K562 (cell line): Measurements from ENCODE around the gene TMEM60. TPM values are rescaled to one million over a fixed set of nuclear protein-coding genes. Genes with fewer than 3 reads are reported as not detected.

Experiments
- ATAC-seq: fragments of 200-7000 bp; cut with Tn5 transposase; 3 replicates; pipeline ENCODE4 v1.9.1; 2020; ENCODE audit warnings: moderate library complexity
- BruUV-seq: library from RNA; stranded (reverse); fragments of 400-500 nt; replicated peaks from 2 replicates; lab custom pipeline; 2021; lab: Mats Ljungman, UMichigan
- CTCF ChIA-PET: fragments of 300-600 bp; formaldehyde crosslinking; extraction: SDS; loops from one replicate; lab custom pipeline; 2021; ENCODE audit warnings: low intra/inter-chr PET ratio; lab: Yijun Ruan, JAX
- POLR2A ChIA-PET: fragments of 300-600, 350-650 bp; sonication (Branson Sonifier 250); formaldehyde crosslinking; extraction: SDS; loops from one replicate; lab custom pipeline; 2021; ENCODE audit warnings: antibody characterized with exemption, inconsistent platforms; lab: Yijun Ruan, JAX
- DNase-seq, 4 experiments: peaks; one replicate each; pipeline versions ENCODE4 v3.0.0 to v3.0.0-alpha.2; 2011 to 2018; ENCODE audit warnings: low spot score in 3 of 4, mixed read lengths in 3 of 4; ENCODE audit errors: extremely low read depth in 1 of 4
- FAIRE-seq: peaks from 2 replicates; lab custom pipeline; 2011; peaks lifted over from hg19 to GRCh38; lab: Jason Lieb, UNC
- H2AFZ ChIP-seq: 2 replicates; pipeline ENCODE4 v1.6.0; 2011; ENCODE audit warnings: low read depth, low read length, control low read depth, inconsistent platforms
- H3K27ac ChIP-seq: fragments of 200-600 bp; 3 replicates; pipeline ENCODE4 v1.8.0; 2011; ENCODE audit warnings: low read depth, mild to moderate bottlenecking, control low read depth, inconsistent platforms, low read length, moderate library complexity, mixed read lengths; ENCODE audit errors: extremely low read depth
- H3K27me3 ChIP-seq, 2 experiments: fragments of 300-600 bp in 1 of 2; 2 replicates in 1 of 2; 3 replicates in 1 of 2; pipeline versions ENCODE4 v1.6.0 to v1.8.0; 2011; ENCODE audit warnings: inconsistent platforms in 2 of 2, low read length in 2 of 2, mild to moderate bottlenecking in 1 of 2, mixed read lengths in 1 of 2, moderate library complexity in 1 of 2; ENCODE audit not compliant: control insufficient read depth in 2 of 2, insufficient read depth in 2 of 2
- H3K36me3 ChIP-seq: fragments of 300-600 bp; 3 replicates; pipeline ENCODE4 v1.8.0; 2011; ENCODE audit warnings: mild to moderate bottlenecking, low read length, inconsistent platforms; ENCODE audit not compliant: control insufficient read depth, insufficient read depth
- H3K4me1 ChIP-seq, 2 experiments: fragments of 200-600 bp in 1 of 2; replicated peaks in 1 of 2; 2 replicates in 1 of 2; 3 replicates in 1 of 2; pipeline versions ENCODE4 v1.5.1 to v1.8.0; 2011; ENCODE audit warnings: inconsistent platforms in 2 of 2, low read length in 2 of 2, mild to moderate bottlenecking in 1 of 2, mixed read lengths in 1 of 2, moderate library complexity in 1 of 2; ENCODE audit not compliant: control insufficient read depth in 2 of 2, insufficient read depth in 2 of 2
- H3K4me2 ChIP-seq: 2 replicates; pipeline ENCODE4 v1.6.1; 2011; ENCODE audit warnings: low read length, control low read depth, inconsistent platforms, mixed read lengths; ENCODE audit not compliant: insufficient read depth
- H3K4me3 ChIP-seq: fragments of 200-600 bp; sonication (generic), shearing (Covaris generic); 2 replicates; pipeline ENCODE4 v1.5.1; 2016; ENCODE audit warnings: control low read depth, inconsistent platforms
- H3K79me2 ChIP-seq: fragments of 200-600 bp; 3 replicates; pipeline ENCODE4 v1.8.0; 2011; ENCODE audit warnings: low read length, inconsistent platforms; ENCODE audit not compliant: control insufficient read depth, insufficient read depth
- H3K9ac ChIP-seq, 2 experiments: 2 replicates each; pipeline versions ENCODE4 v1.6.0 to v1.6.1; 2011; ENCODE audit warnings: low read depth in 2 of 2, low read length in 2 of 2, control low read depth in 1 of 2, inconsistent platforms in 1 of 2, mild to moderate bottlenecking in 1 of 2, mixed read lengths in 1 of 2; ENCODE audit not compliant: insufficient read depth in 1 of 2
- H3K9me1 ChIP-seq: one replicate; pipeline ENCODE4 v1.6.0; 2011; ENCODE audit warnings: inconsistent platforms, mild to moderate bottlenecking, low read length, moderate library complexity; ENCODE audit not compliant: control insufficient read depth, insufficient read depth
- H3K9me3 ChIP-seq: replicated peaks from 2 replicates; pipeline ENCODE4 v1.5.1; 2011; ENCODE audit warnings: low read depth, low read length, inconsistent platforms; ENCODE audit not compliant: control insufficient read depth, insufficient read depth
- H4K20me1 ChIP-seq: replicated peaks from 2 replicates; pipeline ENCODE4 v1.6.1; 2011; ENCODE audit warnings: low read length, inconsistent platforms, mixed read lengths; ENCODE audit not compliant: control insufficient read depth, insufficient read depth
- CREM ChIP-seq: IDR thresholded peaks from 2 replicates; pipeline ENCODE4 v1.6.1; 2014; ENCODE audit warnings: antibody characterized with exemption, low read depth
- EP300 ChIP-seq: IDR thresholded peaks from 2 replicates; pipeline ENCODE4 v1.6.1; 2012; ENCODE audit warnings: low read length, improper control_type of control experiment
- MIER1 ChIP-seq: fragments of 450-650 bp; IDR thresholded peaks from 2 replicates; pipeline ENCODE4 v1.6.1; 2016; ENCODE audit warnings: antibody characterized with exemption, mild to moderate bottlenecking, low read depth
- PML ChIP-seq: IDR thresholded peaks from 2 replicates; pipeline ENCODE4 v1.6.1; 2012; ENCODE audit warnings: low read length, inconsistent platforms
- SPI1 ChIP-seq: IDR thresholded peaks from 2 replicates; pipeline ENCODE4 v1.6.1; 2011; ENCODE audit warnings: low read depth, low read length, control low read depth, borderline replicate concordance
- ZBTB26 ChIP-seq: fragments of 450-650 bp; formaldehyde crosslinking; IDR thresholded peaks from 2 replicates; pipeline ENCODE4 v1.4.0; 2022; ENCODE audit warnings: missing genetic modification characterization
- ZNF212 ChIP-seq: fragments of 450-650 bp; formaldehyde crosslinking; IDR thresholded peaks from 2 replicates; pipeline ENCODE4 v1.4.0; 2020; ENCODE audit warnings: mild to moderate bottlenecking
- ZNF75A ChIP-seq: fragments of 450-650 bp; formaldehyde crosslinking; IDR thresholded peaks from 2 replicates; pipeline ENCODE4 v1.4.0; 2020; ENCODE audit warnings: mild to moderate bottlenecking
- WGBS: fragments of 100-300 bp; shearing (Covaris generic); methylation state at CpG from one replicate; pipeline ENCODE4 v1.1.6; 2016; ENCODE audit warnings: low coverage, mixed read lengths; ENCODE audit not compliant: insufficient coverage; ENCODE audit errors: missing lambda C conversion rate; 5-methylcytosine and 5-hydroxymethylcytosine counted together
- in situ Hi-C: fragments of 300-500 bp; cut with MboI; formaldehyde crosslinking; loops from 4 replicates; pipeline ENCODE4 v1.15.0; 2018; ENCODE audit warnings: inconsistent platforms, mixed read lengths
- intact Hi-C: fragments of 100-400 bp; cut with micrococcal nuclease; formaldehyde crosslinking; loops from 2 replicates; pipeline ENCODE4 v1.14.2; 2022
- polyA plus RNA-seq, 8 experiments: library from polyadenylated mRNA; depleted of rRNA in 4 of 8; stranded (reverse) in 5 of 8; unstranded in 3 of 8; fragments of >200 nt; fragmentation: Nextera tagmentation in 2 of 8; fragmentation: Illumina TruSeq in 1 of 8; extraction: Ambion mirVana in 2 of 8; extraction: Trizol in 1 of 8; gene quantifications; 2 replicates each; pipeline versions ENCODE4 v1.2.1 to v1.2.3, GENCODE V29; 2011 to 2014; ENCODE audit warnings: inconsistent platforms in 1 of 8, missing spikeins in 1 of 8
- total RNA-seq, 7 experiments: library from RNA; depleted of rRNA in 6 of 7; stranded (reverse); fragments of >200 nt in 6 of 7; fragmentation: Illumina TruSeq in 2 of 7; extraction: Trizol in 2 of 7; gene quantifications; 2 replicates each; pipeline versions ENCODE4 v1.2.1 to v1.2.3, GENCODE V29; 2011 to 2021; ENCODE audit warnings: low replicate concordance in 1 of 7

The TMEM60 gene
- total and polyA plus RNA-seq, 9 of the 15 experiments (the other 6 are each of a cell fraction or from before 2014, with no cell fraction given) = 12.5 to 140 (median 38.4) TPM

DNA sequence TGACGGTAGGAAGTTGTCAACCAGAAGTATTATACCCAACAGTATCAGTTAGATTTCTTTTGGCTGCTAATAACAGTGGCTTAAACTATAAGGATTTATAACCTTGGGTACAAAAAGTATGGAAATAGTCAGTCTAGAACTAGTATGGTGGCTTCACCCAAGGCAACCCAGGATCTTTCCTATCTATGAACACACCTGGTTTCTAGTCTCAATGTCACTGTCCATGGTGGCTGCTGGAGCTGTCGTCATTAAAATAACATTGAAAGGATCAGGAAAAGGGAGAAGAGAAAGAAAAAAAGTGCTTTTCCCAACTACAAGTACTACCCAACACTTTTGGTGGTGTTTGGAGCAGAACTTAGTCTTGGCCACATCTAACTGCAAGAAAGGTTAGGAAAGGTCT is 28.1 kb upstream of the TMEM60 start (continued):
- no peak for TF ChIP-seq ZNF75A
- TF ChIP-seq MIER1 = peak; percentile 90
- TF ChIP-seq EP300 = peak; percentile 36; the same call in 1 of the 2 replicates
- peak; percentile 23; the same call in 1 of the 2 replicates for TF ChIP-seq CREM

DNA sequence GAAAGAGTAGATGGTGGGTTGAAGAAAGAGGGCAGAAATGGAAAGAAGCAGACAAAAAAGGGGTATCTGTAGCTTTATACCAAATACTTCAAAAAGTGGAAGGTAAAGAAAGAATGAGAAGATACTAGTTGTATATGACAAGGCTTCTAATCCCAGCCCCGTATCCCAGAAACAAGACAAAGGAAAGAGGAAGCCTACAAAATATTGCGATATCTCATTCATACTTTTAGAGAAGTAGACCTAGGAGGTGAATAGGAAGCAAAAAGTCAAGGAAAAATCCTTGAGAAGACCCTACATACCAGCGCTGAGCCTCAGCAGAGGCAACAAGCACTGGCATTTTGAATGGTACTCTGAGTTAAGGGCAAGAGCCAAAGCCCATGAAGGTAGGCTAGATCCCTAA is 26.9 kb upstream of the TMEM60 start:
- Histone ChIP-seq H3K4me2 (no peak overlapping the region), H3K9me3 (peaks cover 12% of the 10 kb centered on the region), H3K4me1 (peaks cover 15 to 24% of the 10 kb centered on the region in 2 experiments; a peak in 4 of 5 replicates), H3K9ac (no peak overlapping the region), H3K9me1 (no peaks in the 10 kb centered on the region), H3K4me3 (no peak overlapping the region), H3K27ac (no peak overlapping the region), H3K27me3 (no peaks in the 10 kb centered on the region), H2AFZ (no peak overlapping the region), H3K79me2 (peaks cover 93% of the 10 kb centered on the region), H3K36me3 (peaks cover 5% of the 10 kb centered on the region; the same call in 2 of the 3 replicates), H4K20me1 (no peaks in the 10 kb centered on the region)
- ChIA-PET POLR2A (interaction anchor here (1.2 kb wide), 1 partner anchor 9 kb away, joined by 6 read pairs; no protein-coding TSS in a partner anchor), CTCF (no interaction called here)
- in situ Hi-C loops (no loop called here), intact Hi-C loops (no loop called here)
- WGBS = 78% methylated on average over 3 of the region's 3 CpGs
- ATAC-seq (no peak), DNase-seq (no peak), FAIRE-seq (no peak)
- TF ChIP-seq PML (no peak), ZNF212 (CRISPR knock-in tag) (no peak), ZBTB26 (CRISPR knock-in tag) (no peak), SPI1 (peak; percentile 33; the same call in 1 of the 2 replicates)
- BruUV-seq = no TSS peak
